H9 (cell line): ENCODE data around the gene IFI27. TPM values are rescaled to one million over a fixed set of nuclear protein-coding genes. Genes with fewer than 3 reads are reported as not detected.

Experiments
- DNase-seq: peaks from one replicate; pipeline ENCODE4 v3.0.0-alpha.2; 2017
- H2AFZ ChIP-seq: one replicate; pipeline ENCODE4 v1.6.1; 2013; ENCODE audit warnings: mild to moderate bottlenecking, low read length, control low read depth, moderate library complexity
- H2AK5ac ChIP-seq: 2 replicates; pipeline ENCODE4 v1.6.1; 2013; ENCODE audit warnings: low read length, control low read depth, mixed read lengths; ENCODE audit not compliant: insufficient read length
- H2BK120ac ChIP-seq: one replicate; pipeline ENCODE4 v1.6.1; 2013; ENCODE audit warnings: low read depth, mild to moderate bottlenecking, low read length, control low read depth, inconsistent platforms; ENCODE audit not compliant: poor library complexity, severe bottlenecking
- H2BK12ac ChIP-seq: 2 replicates; pipeline ENCODE4 v1.6.1; 2013; ENCODE audit warnings: low read length, control low read depth, mixed read lengths, low read depth; ENCODE audit not compliant: insufficient read length
- H2BK15ac ChIP-seq: 2 replicates; pipeline ENCODE4 v1.6.1; 2013; ENCODE audit warnings: low read depth, low read length, control low read depth
- H2BK20ac ChIP-seq: one replicate; pipeline ENCODE4 v1.6.1; 2013; ENCODE audit warnings: low read depth, mild to moderate bottlenecking, low read length, control low read depth, inconsistent platforms; ENCODE audit not compliant: poor library complexity, severe bottlenecking
- H2BK5ac ChIP-seq: 2 replicates; pipeline ENCODE4 v1.6.1; 2013; ENCODE audit warnings: low read length, control low read depth, mixed read lengths; ENCODE audit not compliant: insufficient read length
- H3K14ac ChIP-seq: 2 replicates; pipeline ENCODE4 v1.6.1; 2013; ENCODE audit warnings: low read length, control low read depth; ENCODE audit not compliant: insufficient read depth
- H3K18ac ChIP-seq: 2 replicates; pipeline ENCODE4 v1.6.1; 2013; ENCODE audit warnings: low read depth, mild to moderate bottlenecking, mixed read lengths, low read length, control low read depth; ENCODE audit not compliant: insufficient read length
- H3K23ac ChIP-seq: 2 replicates; pipeline ENCODE4 v1.6.1; 2013; ENCODE audit warnings: low read length, control low read depth, mixed read lengths, low read depth; ENCODE audit not compliant: insufficient read length
- H3K23me2 ChIP-seq: 2 replicates; pipeline ENCODE4 v1.6.1; 2013; ENCODE audit warnings: low read depth, mild to moderate bottlenecking, mixed read lengths, low read length, control low read depth; ENCODE audit not compliant: insufficient read length, poor library complexity, severe bottlenecking
- H3K27ac ChIP-seq: 2 replicates; pipeline ENCODE4 v1.5.1; 2013; ENCODE audit warnings: low read length, control low read depth, mixed read lengths, low read depth; ENCODE audit not compliant: insufficient read length
- H3K27me3 ChIP-seq: 2 replicates; pipeline ENCODE4 v1.6.1; 2013; ENCODE audit warnings: low read length, control low read depth, inconsistent platforms; ENCODE audit not compliant: insufficient read depth
- H3K4ac ChIP-seq: 2 replicates; pipeline ENCODE4 v1.6.1; 2013; ENCODE audit warnings: low read depth, mild to moderate bottlenecking, control low read depth, inconsistent platforms, low read length, moderate library complexity
- H3K4me1 ChIP-seq: 2 replicates; pipeline ENCODE4 v1.6.1; 2013; ENCODE audit warnings: low read length, control low read depth, inconsistent platforms; ENCODE audit not compliant: insufficient read depth
- H3K4me2 ChIP-seq: 2 replicates; pipeline ENCODE4 v1.6.1; 2013; ENCODE audit warnings: low read length, control low read depth, mixed read lengths; ENCODE audit not compliant: insufficient read length, insufficient read depth
- H3K56ac ChIP-seq: 2 replicates; pipeline ENCODE4 v1.6.1; 2013; ENCODE audit warnings: low read depth, mild to moderate bottlenecking, mixed read lengths, low read length, control low read depth; ENCODE audit not compliant: insufficient read length
- H3K79me1 ChIP-seq: 2 replicates; pipeline ENCODE4 v1.6.1; 2013; ENCODE audit warnings: low read depth, mild to moderate bottlenecking, moderate library complexity, low read length, control low read depth, inconsistent platforms; ENCODE audit not compliant: insufficient read depth, poor library complexity, severe bottlenecking
- H3K79me2 ChIP-seq: 2 replicates; pipeline ENCODE4 v1.6.1; 2013; ENCODE audit warnings: low read length, control low read depth, inconsistent platforms; ENCODE audit not compliant: insufficient read depth
- H3K9ac ChIP-seq: 2 replicates; pipeline ENCODE4 v1.6.1; 2013; ENCODE audit warnings: low read length, control low read depth, mixed read lengths; ENCODE audit not compliant: insufficient read length; ENCODE audit errors: extremely low read depth
- H3K9me3 ChIP-seq: one replicate; pipeline ENCODE4 v1.6.1; 2013; ENCODE audit warnings: low read depth, low read length, inconsistent platforms; ENCODE audit not compliant: control insufficient read depth
- H3T11ph ChIP-seq: one replicate; pipeline ENCODE4 v1.6.1; 2013; ENCODE audit warnings: mild to moderate bottlenecking, low read length, control low read depth, inconsistent platforms
- H4K20me1 ChIP-seq: one replicate; pipeline ENCODE4 v1.6.1; 2013; ENCODE audit not compliant: control insufficient read depth, insufficient read length, insufficient read depth
- H4K5ac ChIP-seq: 2 replicates; pipeline ENCODE4 v1.6.1; 2013; ENCODE audit warnings: low read depth, mild to moderate bottlenecking, mixed read lengths, low read length, control low read depth; ENCODE audit not compliant: insufficient read length
- H4K8ac ChIP-seq: replicated peaks from 2 replicates; pipeline ENCODE4 v1.6.1; 2013; ENCODE audit warnings: low read length, control low read depth, mixed read lengths, low read depth; ENCODE audit not compliant: insufficient read length
- H4K91ac ChIP-seq: 2 replicates; pipeline ENCODE4 v1.6.1; 2013; ENCODE audit warnings: low read depth, mild to moderate bottlenecking, moderate library complexity, mixed read lengths, low read length, control low read depth; ENCODE audit not compliant: insufficient read length
- H3K27ac Mint-ChIP-seq, 3 experiments: 2 replicates in 2 of 3; 3 replicates in 1 of 3; pipeline ENCODE4 v1.8.0; 2020 to 2021; ENCODE audit warnings: mixed read lengths in 3 of 3, mild to moderate bottlenecking in 1 of 3, moderate library complexity in 1 of 3
- H3K27me3 Mint-ChIP-seq: 2 replicates; pipeline ENCODE4 v1.8.0; 2021; ENCODE audit warnings: low read depth, mild to moderate bottlenecking, moderate library complexity, mixed read lengths
- H3K36me3 Mint-ChIP-seq, 3 experiments: 2 replicates in 2 of 3; 3 replicates in 1 of 3; pipeline ENCODE4 v1.8.0; 2020 to 2021; ENCODE audit warnings: low read depth in 3 of 3, mixed read lengths in 3 of 3; ENCODE audit not compliant: insufficient read depth in 1 of 3
- H3K4me1 Mint-ChIP-seq, 2 experiments: 2 replicates each; pipeline ENCODE4 v1.8.0; 2020; ENCODE audit warnings: mixed read lengths in 2 of 2
- H3K4me3 Mint-ChIP-seq, 2 experiments: 2 replicates in 1 of 2; 3 replicates in 1 of 2; pipeline ENCODE4 v1.8.0; 2020 to 2021; ENCODE audit warnings: mild to moderate bottlenecking in 2 of 2, mixed read lengths in 2 of 2, moderate library complexity in 1 of 2
- H3K9me3 Mint-ChIP-seq, 2 experiments: 2 replicates in 1 of 2; 3 replicates in 1 of 2; pipeline ENCODE4 v1.8.0; 2020; ENCODE audit warnings: mild to moderate bottlenecking in 2 of 2, mixed read lengths in 2 of 2, moderate library complexity in 1 of 2
- CTCF ChIP-seq: fragments of 200-600 bp; sonication (generic); conservative IDR thresholded peaks from 3 replicates; pipeline ENCODE4 v1.8.0; 2021; ENCODE audit warnings: antibody characterized with exemption, mild to moderate bottlenecking
- WGBS: extraction: QIAGEN DNeasy Blood & Tissue Kit; methylation state at CpG from one replicate; pipeline ENCODE4 v1.1.7; 2013; ENCODE audit warnings: missing lambda C conversion rate, low lambda C conversion rate, mixed read lengths; ENCODE audit not compliant: insufficient read length; ENCODE audit errors: extremely low coverage; 5-methylcytosine and 5-hydroxymethylcytosine counted together
- total RNA-seq: library from RNA; stranded (reverse); gene quantifications from 2 replicates; pipeline ENCODE4 v1.2.1, GENCODE V29; 2021

Gene IFI27
- total RNA-seq, 1 experiment from 2014 or later = 1.7 TPM

GRCh38 chr14:94109915-94110250 is 653 bp upstream of the IFI27 start:
- no peaks in the 10 kb centered on the region for H3K79me2 ChIP-seq
- H4K8ac ChIP-seq = no peak overlapping the region
- H2BK5ac ChIP-seq = no peak overlapping the region
- no peak for TF ChIP-seq CTCF
- no peak overlapping the region for H3K4ac ChIP-seq
- no peaks in the 10 kb centered on the region for H3K4me1 ChIP-seq
- no peak overlapping the region for H3K56ac ChIP-seq
- no peak overlapping the region for H2AFZ ChIP-seq
- H3K27ac ChIP-seq = no peak overlapping the region
- no peaks in the 10 kb centered on the region for H4K20me1 ChIP-seq
- H2BK120ac ChIP-seq = no peak overlapping the region
- H3T11ph ChIP-seq = no peak overlapping the region
- H3K23me2 ChIP-seq = no peaks in the 10 kb centered on the region
- 0 out of 5 replicates have a peak overlapping the region, but pooled peaks of 1 of the 2 experiments have one; percentile 9 for H3K4me3 Mint-ChIP-seq
- H3K23ac ChIP-seq = no peak overlapping the region
- H3K9me3 Mint-ChIP-seq = no peaks in the 10 kb centered on the region
- no peak overlapping the region for H3K18ac ChIP-seq
- no peak overlapping the region for H3K14ac ChIP-seq
- H2BK15ac ChIP-seq = no peak overlapping the region
- peak; percentile 17 for DNase-seq
- H3K9me3 ChIP-seq = no peaks in the 10 kb centered on the region
- H3K27me3 Mint-ChIP-seq = no peaks in the 10 kb centered on the region
- no peak overlapping the region for H4K5ac ChIP-seq
- no peak overlapping the region for H2BK12ac ChIP-seq
- H3K79me1 ChIP-seq = no peaks in the 10 kb centered on the region
- WGBS = no CpG with 5 or more reads among the region's 2 CpGs
- no peak overlapping the region for H4K91ac ChIP-seq
- no peaks in the 10 kb centered on the region; a peak in 1 of 7 replicates for H3K36me3 Mint-ChIP-seq
- no peak overlapping the region for H2AK5ac ChIP-seq
- H3K27me3 ChIP-seq = no peaks in the 10 kb centered on the region
- H3K4me1 Mint-ChIP-seq = peaks cover 16 to 20% of the 10 kb centered on the region in 2 experiments
- no peak overlapping the region for H3K4me2 ChIP-seq
- peak overlapping the region in 1 of 3 experiments; percentile 52; a peak in 1 of 7 replicates for H3K27ac Mint-ChIP-seq
- no peak overlapping the region for H3K9ac ChIP-seq
- H2BK20ac ChIP-seq = no peak overlapping the region
